Measurements from ENCODE around the gene RPS6KB2.

DNA sequence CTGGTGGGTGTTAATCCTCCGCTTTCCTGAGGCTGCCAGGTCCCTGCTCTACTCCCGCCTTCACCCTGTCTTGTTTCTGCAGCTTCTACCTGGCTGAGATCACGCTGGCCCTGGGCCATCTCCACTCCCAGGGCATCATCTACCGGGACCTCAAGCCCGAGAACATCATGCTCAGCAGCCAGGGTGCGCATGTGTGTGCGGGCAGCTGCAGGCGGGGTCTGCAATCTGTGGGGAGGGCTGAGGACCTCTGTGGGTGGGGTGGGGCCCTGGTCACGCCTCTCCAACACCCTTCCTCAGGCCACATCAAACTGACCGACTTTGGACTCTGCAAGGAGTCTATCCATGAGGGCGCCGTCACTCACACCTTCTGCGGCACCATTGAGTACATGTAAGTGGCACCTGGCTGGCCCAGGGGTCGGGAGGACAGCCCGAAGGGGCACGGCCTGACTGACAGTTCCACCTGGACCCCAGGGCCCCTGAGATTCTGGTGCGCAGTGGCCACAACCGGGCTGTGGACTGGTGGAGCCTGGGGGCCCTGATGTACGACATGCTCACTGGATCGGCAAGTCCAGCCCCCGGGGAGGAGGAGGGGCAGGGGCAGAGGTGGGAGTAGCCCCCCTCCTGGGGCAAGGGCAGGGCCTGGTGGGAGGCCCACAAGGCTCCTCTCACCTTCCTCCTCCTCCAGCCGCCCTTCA lies 4.5 kb downstream of the RPS6KB2 start:
- TF ChIP-seq, protein P1, sequence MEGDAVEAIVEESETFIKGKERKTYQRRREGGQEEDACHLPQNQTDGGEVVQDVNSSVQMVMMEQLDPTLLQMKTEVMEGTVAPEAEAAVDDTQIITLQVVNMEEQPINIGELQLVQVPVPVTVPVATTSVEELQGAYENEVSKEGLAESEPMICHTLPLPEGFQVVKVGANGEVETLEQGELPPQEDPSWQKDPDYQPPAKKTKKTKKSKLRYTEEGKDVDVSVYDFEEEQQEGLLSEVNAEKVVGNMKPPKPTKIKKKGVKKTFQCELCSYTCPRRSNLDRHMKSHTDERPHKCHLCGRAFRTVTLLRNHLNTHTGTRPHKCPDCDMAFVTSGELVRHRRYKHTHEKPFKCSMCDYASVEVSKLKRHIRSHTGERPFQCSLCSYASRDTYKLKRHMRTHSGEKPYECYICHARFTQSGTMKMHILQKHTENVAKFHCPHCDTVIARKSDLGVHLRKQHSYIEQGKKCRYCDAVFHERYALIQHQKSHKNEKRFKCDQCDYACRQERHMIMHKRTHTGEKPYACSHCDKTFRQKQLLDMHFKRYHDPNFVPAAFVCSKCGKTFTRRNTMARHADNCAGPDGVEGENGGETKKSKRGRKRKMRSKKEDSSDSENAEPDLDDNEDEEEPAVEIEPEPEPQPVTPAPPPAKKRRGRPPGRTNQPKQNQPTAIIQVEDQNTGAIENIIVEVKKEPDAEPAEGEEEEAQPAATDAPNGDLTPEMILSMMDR (IDR thresholded peaks at IDR 0.05) = no peak
- TF ChIP-seq EP300 (IDR thresholded peaks at IDR 0.05) = no peak
- no peak for TF ChIP-seq POLR2A (IDR thresholded peaks at IDR 0.05)
